NT2/D1 (cell line): ENCODE data around the gene FRMD3.

Experiments
- SUZ12 ChIP-seq: IDR thresholded peaks from 2 replicates; pipeline ENCODE4 v1.6.1; 2011; ENCODE audit not compliant: insufficient read length, insufficient read depth; ENCODE audit errors: extremely low read depth
- YY1 ChIP-seq: IDR thresholded peaks from 2 replicates; pipeline ENCODE4 v1.6.1; 2011; ENCODE audit not compliant: insufficient read length, insufficient read depth
- ZNF274 ChIP-seq: IDR thresholded peaks from 2 replicates; pipeline ENCODE4 v1.6.1; 2011; ENCODE audit warnings: mild to moderate bottlenecking, low read depth, low read length

DNA sequence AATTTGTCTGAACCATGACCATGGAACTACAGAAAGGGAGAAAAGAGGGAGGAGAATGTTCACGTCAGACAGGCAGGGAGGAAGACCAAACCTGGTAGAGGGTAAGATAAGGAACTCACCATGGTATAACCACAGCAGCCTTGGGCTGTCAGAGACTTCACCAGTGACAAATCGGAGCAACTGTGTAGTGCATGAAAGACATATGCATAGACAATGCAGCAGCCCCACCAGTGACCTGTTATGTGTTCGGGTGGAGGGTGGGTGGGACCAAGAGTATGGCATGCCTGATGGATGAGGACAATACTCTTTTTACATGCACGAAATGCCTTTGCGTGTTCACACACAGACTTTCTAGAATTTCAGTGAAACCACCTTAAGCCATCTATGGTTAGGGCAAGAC is 253.5 kb downstream of the FRMD3 start:
- TF ChIP-seq YY1 = no peak
- no peak for TF ChIP-seq SUZ12
- no peak for TF ChIP-seq ZNF274
